GM19035 (cell line): ENCODE data around the gene MAEA.

Experiments
- ATAC-seq: cut with Tn5 transposase; IDR thresholded peaks from one replicate; pipeline ENCODE4 v1.9.1; 2021; ENCODE audit not compliant: unreplicated experiment

MAEA gene

GRCh38 chr4:1289207-1290164 lies at the start of gene MAEA:
Gene MAEA (plus strand): TSS chr4:1289891. CDS start chr4:1289914, 23 bp downstream.
- peak; percentile 94 for ATAC-seq

DNA sequence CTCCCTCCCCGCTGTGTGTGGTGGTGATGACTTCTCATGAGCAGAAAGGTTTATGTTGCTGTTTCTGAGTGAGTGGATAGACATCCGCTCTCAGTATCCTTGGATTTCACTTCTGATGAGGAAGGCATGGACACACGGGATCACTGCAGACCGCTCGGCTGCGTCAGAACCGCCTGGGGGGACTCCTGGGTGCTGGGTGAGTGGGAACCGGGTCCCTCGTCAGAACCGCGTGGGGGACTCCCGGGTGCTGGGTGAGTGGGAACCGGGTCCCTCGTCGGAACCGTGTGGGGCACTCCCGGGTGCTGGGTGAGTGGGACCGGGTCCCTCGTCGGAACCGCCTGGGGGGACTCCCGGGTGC lies 49.8 kb upstream of the MAEA start:
- no peak for ATAC-seq

GRCh38 chr4:1240721-1241465 lies 48.8 kb upstream of the MAEA start:
- ATAC-seq = no peak

- ATAC-seq = no peak
These were observed 48.2 kb upstream of the MAEA start for GRCh38 chr4:1241466-1241935.

- no peak for ATAC-seq
These were observed 47.7 kb upstream of the MAEA start for GRCh38 chr4:1241936-1242505.

DNA sequence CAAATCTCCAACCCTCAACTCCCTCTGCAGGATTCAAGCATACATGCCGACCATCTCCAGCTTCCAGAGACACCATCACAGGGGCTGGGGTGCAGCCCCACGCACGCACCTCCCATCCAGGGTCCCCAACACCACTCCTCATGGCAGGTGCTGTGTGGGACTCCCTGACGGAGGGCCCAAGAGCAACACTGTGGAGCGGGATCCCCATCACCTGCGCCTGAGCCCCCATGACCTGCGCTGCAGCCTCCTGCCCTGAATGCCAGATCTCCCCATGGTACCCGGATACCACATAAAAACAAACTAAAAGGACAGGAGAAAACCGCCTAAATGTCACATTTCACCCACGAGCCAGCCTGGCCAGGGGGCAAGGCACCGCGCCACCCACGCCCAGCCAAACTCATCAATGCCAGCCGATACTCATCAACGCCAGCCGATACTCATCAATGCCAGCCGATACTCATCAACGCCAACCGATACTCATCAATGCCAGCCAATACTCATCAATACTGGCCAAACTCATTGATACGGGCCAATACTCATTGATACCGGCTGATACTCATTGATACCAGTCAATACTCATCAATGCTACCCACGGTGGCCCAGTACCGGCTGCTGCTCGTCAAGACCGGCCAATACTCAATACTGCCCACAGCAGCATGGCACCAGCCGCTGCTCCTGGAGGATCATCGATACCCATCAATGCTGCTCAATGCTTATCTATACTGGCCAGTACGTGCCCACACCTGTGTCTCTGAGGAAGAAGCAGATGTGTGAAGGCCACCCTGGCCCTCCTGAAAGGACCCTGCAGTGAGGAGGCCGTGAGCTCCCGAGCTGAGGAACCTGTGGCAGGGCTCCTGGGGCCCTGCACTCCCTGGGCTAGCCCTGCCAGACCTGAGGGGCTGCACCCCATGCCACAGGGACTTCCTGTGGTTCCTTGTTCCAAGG lies 46.9 kb upstream of the MAEA start:
- no peak for ATAC-seq

DNA sequence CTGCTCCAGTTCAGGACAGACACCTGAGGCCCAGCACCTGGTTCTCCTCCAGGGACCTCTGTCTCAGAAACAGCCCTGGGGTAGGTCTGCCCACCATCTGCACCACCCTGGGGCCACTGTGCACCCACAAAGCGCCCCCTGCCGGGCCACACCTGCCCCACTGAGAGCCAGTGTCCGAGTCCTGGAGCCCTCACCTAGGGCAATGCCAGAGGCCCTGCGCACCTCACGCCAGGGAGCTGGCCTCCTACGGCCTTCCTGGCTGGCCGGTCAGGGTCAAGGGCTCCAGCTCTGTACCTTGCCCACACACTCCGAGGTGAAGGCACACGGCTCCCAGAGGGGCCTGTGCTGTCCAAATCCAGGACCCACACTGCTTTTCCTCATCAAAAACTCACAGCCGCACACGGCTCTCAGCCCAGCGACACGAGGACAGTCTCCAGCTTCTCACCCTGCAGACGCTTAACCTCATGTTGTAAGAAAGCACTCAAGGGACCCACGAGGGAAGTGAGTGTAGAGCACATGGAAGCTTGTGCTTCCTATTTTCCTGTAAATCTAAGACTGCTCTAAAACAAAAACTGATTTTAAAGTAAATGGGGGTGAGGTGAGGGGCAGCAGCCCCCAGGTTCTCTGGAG lies 46.1 kb upstream of the MAEA start:
- no peak for ATAC-seq

- no peak for ATAC-seq
These were observed 45.4 kb upstream of the MAEA start for GRCh38 chr4:1244081-1244977.

- no peak for ATAC-seq
These were observed 44.7 kb upstream of the MAEA start for GRCh38 chr4:1244978-1245471.

DNA sequence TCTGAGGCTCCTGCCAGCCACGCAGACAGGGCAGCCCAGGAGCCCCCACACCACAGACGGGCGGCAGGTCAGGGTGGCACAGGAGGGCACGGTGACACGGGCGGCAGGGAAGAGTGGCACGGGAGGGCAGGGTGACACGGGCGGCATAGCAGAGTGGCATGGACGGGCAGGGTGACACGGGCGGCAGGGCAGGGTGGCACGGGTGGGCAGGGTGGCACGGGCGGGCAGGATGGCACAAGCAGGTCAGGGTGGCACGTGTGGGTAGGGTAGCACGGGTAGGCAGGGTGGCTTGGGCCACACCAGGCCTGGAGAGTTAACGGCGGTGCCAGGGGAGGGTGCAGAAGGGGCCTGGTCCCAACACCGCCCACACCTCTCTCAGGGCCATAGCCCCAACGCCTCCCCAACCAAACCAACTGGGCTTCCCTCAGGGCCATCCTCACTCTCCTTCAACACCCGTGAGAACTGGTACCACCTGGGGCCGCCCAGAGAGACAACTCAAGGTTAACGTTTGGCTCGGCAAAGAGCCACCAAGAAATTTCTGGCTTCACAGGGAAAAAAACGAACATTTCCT lies 44.1 kb upstream of the MAEA start:
- ATAC-seq = no peak

DNA sequence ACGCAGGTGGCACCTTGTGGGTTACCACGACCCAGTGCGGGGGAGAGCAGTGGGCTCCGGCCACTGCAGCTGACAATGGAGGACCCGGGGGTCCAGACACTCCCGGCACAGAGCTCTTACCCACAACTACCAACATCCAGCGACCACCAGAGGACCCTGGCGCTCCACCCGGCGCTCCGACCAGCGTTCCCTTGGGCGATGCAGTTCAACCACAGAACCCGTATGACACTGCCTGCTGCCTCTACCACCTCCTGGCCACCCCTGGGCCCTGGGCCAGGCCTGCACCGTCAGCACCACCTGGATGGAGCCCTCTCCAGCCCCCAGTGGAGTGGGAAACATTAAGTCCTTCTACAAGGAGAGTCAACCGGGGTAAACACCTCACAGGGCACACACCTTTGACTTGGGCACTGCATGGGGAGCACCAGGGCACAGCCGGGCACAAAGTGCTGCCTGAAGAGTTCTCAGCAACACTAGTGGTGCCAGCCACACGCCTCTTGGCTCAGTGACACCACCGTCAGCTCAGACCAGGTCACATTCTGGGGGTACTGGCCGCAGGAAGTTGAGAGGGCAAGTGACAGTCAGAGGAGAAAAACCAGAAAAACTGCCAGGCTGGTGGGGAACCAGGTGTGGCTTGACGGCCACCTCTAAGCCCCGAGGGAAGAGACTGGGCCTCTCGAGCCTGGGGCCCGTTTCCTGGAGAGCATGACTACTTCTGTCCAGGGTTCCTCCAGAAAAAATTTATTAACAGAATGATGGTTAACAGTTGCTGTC lies 43.4 kb upstream of the MAEA start:
- ATAC-seq = no peak

- ATAC-seq = no peak
These were observed 42.5 kb upstream of the MAEA start for GRCh38 chr4:1246901-1247863.

GRCh38 chr4:1247864-1248244 lies 41.8 kb upstream of the MAEA start:
- ATAC-seq = peak; percentile 20

- ATAC-seq = peak; percentile 40
These were observed 41.2 kb upstream of the MAEA start, which contains the start of gene CTBP1 for GRCh38 chr4:1248245-1249147. Gene CTBP1 (minus strand): TSS chr4:1249130. CDS start chr4:1241331, 7,799 bp downstream.

GRCh38 chr4:1249148-1249730 lies 40.5 kb upstream of the MAEA start:
- ATAC-seq = peak; percentile 55
